HG03442 (cell line): Measurements from ENCODE around the gene MAN2A1.

Experiments
- ATAC-seq: cut with Tn5 transposase; IDR thresholded peaks from one replicate; pipeline ENCODE4 v1.9.1; 2021; ENCODE audit warnings: mild to moderate bottlenecking, moderate library complexity; ENCODE audit not compliant: unreplicated experiment

Gene MAN2A1

DNA sequence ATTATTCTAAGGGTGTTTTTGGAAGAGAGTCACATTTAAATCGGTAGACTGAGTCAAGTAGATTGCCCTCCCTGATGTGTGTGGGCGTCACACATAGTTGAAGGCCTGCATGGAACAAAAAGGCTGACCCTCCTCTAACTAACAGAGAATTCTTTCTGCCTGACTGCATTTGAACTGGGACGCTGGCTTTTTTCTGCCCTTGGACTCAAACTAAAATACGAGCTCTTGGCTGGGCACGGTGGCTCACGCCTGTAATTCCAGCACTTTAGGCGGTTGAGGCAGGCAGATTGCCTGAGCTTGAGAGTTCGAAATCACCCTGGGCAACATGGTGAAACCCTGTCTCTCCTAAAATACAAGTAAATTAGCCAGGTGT, 209.4 kb downstream of the MAN2A1 start:
- ATAC-seq: no peak

DNA sequence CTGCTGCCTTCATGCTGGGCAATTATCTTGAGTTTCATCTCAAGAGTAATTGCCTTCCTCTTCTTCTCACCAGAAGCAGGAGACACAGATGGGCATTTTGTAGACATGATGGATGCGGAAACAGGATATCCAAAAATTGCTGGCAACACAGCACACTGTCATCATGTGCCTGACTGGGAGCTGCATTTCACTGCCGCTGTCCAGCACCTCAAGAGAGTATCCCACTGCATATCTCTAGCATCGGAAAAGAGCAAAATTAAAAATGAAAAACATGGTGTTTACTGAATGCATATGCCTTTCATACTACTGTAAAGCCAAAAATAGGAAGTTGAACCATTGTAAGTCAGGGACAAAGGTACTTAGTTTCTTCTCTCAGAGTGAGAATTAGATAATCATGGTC, 210.7 kb downstream of the MAN2A1 start:
- ATAC-seq: no peak

DNA sequence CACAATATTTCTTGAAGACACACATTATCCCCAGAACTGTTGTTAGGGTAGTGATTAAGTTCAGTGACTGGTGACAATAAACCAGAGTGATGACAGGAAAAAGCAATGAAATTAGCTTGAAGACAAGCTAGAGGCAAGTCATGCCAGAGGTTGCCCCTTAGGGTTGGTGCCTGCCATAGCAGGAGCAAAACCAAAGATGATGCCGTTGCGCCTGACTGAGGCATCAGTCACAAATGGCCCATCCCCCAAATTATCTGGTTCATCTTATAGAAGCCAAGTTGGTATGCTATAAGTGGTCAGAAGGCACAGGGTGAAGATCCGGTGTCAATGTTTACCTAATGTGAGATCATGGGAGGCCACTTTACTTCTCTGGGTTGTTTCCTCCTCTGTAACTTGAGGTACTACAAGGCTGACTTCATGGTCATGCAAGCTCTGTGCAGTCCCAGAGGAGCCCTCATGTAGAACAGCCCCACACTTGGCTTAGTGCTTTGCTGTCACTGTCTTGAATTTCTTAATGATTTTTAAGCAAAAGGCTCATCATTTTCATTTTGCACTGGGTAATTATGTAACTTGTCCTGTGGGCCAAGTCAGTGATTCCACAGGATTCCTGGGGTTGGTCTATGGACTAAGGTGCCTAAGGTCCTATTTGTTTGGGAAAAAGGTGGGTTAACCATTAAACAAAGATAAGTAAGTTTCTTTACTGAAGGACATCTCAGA, 211.3 kb downstream of the MAN2A1 start:
- no peak for ATAC-seq

DNA sequence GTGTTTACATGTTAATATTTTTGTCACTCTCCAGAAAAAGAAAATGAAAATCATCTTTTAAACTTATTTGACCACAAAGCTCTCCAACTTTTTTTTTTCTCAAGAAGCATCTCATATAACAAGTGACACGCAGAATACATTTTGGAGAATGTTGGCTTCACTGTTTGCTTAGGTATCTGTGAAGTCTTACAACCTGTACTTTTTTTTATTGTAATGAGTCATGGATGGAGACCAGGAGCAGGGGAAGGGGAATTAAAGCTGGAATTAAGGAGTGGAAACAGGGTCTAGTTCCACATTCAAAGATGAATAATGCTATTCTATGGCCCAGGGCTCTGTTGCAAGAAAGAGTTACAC, 211.9 kb downstream of the MAN2A1 start:
- ATAC-seq: no peak

DNA sequence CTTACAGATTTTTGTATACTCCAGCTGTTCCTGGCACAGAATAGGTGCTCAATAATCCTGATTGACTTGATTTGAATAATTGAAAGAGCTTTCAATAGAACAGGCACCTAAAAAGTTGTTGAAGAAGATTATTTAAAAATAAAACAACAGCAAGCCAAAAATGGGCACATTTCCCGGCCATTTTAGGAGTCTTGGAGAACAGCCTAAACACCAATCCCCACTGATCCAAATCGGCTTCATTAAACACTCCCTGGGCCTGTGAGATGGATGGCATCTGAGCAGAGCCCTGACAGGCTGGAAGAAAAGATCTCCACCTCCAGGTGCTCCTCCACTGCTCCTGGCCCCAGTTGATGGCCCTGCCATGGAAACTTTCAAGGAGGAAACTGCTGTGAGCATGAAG, 213.3 kb downstream of the MAN2A1 start:
- no peak for ATAC-seq

DNA sequence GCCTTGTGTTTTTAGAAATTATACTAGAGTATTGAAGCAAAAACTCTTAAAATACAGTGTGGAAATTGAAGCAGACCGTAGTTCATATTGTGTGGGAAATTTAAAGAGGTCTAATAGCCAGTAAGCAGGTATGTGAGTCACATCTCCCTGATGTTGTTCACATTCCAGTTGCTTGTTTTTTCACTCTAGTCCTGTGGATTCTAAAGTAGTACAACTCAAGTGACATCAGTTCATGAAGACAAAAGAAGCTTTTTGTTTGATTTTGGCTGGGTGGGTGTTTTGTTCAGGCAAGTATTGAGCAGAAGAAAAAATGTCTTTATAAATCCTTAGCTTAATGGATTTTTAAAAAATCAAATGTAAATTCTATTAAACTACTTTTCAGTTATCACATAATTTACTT, 216.2 kb downstream of the MAN2A1 start:
- ATAC-seq: no peak

DNA sequence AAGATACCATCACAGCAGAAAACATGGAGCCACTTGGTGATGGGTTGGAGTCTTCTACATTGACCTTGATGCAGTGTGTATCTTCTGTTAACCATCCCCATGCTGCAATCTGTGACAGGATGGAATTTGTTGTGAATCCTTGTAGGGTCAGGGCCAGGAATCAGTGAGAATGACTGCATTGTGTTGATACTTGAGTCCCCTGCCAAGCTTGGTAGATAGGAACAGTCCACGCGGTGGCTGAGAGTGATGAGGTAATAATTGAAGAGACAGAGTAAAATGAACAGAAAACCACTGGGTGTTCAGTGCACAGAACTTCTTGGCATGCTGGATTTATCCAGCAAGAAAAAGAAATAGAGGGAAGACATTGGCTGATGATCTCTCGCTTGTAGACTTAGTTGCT, 217.5 kb downstream of the MAN2A1 start:
- no peak for ATAC-seq

DNA sequence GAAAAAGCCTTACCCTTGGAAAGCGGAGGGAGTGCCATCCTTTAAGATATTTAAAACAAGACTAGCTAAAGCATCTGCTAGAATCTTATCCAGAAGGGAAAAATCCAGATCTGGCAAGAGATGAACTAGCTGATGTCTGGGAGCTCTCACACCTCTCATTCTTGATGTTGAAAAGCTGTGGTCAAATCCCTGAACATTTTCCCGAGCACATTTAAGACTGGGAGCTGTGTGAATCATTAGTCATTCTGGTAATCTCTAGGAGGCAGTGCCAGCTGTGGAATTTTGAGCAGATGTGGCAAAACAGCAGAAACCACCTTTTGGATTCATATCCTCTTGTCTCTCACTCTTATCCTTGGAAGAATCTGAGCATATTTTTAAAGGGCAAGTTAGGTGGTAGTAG, 218.0 kb downstream of the MAN2A1 start:
- no peak for ATAC-seq

DNA sequence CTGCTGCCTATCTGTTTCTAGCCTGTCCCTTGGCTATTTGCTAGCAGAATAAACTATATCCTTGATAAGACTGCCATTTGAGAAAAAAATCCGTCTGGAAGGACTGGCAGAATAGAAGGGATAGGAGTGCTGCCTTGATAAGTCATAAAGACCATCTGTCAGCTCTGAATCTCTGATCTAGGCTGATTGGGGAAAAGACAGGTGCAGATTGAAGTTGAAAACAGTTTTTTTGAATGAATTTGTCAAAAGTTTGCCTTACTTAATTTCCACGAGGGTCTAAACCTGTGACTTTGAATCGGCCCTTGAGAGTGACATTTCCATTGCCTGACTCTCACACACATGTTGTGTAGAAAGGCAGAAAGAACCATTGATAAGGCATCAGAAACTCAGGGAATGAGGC, 218.6 kb downstream of the MAN2A1 start:
- no peak for ATAC-seq

DNA sequence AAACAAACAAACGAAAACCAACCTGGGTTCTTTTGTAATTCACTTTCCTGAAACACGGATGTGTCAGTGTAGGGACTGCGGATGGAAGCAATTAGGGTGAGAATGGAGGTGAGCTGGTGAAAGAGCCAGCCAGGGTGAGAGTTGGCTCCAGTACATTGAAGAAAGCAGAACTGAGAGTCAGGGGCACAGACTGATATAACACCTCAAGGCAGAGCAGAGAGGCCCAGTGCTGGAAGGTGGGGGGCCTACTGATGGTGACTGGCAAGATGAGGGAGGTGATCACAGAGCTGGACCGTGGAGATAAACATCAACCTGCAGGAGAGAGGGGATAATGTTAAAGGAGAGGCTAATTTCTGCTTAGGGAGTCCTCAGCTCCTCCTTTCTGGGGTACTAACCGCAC, 221.1 kb downstream of the MAN2A1 start:
- ATAC-seq: no peak

DNA sequence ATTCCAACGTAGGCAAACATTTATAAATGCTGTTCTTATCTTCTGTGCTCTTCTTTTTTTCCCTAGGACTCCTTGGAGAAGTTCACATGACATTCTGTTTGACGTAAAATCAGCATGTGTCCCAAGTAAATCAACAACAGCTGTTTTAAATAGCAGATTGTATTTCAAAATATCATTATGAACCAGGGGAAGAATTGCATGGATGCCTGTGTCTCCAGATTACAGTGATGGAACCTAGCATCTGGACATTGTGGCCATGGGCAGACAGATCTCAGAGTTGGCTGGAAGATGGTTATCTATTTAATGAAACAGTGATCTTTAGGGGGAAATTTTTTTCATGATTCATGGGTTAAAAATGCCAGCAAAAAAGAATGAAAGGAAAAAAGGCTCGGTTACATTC, 222.0 kb downstream of the MAN2A1 start:
- ATAC-seq: no peak

DNA sequence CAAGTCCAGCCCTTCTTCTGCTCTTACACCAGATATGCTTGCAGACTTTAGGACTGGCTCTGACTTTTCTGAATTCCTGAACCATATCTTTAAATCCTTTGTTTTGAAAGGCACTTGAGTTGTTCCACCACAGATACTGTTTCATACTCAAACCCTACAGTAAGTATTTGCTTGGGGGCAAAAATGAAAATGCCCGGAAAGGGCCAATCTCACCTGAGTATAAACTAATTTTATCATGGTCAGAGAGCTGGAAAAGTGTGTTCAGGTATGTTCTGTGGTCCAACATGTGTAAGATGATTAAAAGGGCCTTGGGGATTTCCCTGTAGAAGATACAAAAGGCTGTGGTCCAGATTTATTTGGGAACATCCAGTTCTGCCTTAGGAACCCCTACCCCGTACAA, 225.2 kb downstream of the MAN2A1 start:
- ATAC-seq: no peak

DNA sequence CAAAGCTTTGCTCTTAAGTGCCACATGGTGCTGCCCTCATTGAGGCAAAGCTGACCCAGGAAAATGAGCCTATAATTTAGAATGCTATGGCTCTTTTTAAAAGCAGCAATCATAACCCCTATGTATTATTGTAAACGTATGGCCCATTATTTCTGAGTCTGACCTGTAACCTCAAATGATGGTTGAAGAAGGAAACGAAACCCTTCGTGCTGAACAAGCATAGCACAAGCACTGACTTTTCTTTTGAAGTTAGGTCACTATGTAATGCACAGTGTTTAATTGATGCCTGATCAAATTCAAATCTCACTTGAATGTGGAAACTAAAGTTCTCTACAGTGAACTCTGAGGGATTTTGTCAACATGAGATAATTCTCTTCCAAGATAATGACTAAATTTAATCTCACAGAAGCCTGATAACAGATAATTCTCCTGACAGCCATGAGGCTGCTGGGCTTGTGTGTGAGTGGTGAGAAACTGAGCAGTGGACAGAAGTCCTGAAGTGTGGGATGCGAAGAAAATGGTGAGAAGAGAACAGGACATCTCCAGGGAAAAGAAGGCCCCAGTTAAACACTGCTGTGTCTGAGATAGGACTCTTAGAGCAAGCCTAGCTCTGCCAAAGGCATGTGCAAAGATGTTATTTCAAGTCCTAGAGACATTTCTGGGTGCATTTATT, 226.9 kb downstream of the MAN2A1 start:
- no peak for ATAC-seq
